Hematopoietic multipotent progenitor cell treated with erythropoietin and hydrocortisone succinate and interleukin-3 and kit ligand, for 6 days (in vitro differentiated cells): Measurements from ENCODE around the gene CST11.
A peak's percentile ranks its signal among the peaks of the same experiment; 100 is the strongest.

Experiments
- DNase-seq: peaks from one replicate; pipeline ENCODE4 v3.0.0-alpha.2; 2015

The CST11 gene

DNA sequence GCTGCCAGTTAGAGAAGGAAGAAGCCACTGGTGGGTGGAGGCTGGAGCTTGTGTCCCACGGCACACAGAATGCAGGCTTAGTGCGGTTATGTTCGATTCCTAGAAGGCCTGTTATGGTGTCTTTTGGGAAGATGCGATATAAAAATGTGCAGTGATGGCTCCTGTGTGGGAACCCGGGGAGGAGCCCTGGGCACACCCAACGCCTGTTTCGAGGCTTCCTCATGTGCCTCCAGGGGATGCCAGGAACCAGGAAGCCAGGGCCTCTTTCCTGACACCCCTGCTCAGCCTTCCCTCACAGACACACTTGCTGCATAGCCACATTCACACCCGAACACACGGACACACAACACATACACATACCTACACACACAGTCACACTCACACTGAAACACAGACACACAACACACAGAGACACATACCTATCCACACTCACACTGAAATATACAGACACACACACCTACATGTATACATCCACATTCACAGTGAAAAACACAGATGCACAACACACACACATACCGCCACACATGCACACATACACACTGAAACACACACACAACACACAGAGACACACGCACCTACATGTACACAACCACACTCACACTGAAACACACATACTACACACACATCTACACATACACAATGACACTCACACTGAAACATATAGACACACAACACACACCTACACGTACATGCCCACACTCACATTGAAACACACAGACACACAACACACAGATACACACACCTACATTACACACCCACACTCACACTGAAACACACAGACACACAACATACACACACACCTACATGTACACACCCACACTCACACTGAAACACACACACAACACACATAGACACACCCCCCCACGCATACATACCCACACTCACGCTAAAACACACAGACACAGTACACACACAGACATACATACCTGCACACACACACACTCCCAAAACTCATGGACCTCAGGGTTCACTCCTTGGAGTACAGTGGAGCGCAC is 1.2 kb upstream of the CST11 start:
- no peak for DNase-seq

DNA sequence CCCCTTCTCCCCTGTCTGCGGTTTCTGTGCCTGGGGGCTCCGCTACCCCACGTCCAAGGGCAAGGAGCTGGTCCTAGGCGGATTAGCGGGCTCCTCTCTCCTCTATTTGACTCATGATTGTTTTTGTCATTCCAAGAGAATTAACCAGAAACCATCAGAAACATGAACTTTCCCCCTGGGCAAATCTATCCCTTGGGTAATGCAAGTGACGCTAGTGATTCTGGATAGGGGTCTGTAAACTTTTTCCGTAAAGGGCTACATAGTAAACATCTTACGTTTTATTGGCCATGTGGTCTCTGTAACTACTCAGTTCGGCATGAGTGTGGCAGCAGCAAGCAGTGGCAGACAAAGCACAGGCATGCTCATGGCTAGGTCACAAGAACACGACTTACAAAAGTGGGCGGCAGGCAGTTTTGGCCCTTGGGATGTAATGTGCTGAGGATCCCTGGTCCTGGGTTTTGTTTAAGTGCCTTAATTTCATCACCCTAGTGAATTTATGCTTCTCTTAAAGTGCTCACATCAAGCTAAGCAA is 654 bp downstream of the CST11 start:
- no peak for DNase-seq

DNA sequence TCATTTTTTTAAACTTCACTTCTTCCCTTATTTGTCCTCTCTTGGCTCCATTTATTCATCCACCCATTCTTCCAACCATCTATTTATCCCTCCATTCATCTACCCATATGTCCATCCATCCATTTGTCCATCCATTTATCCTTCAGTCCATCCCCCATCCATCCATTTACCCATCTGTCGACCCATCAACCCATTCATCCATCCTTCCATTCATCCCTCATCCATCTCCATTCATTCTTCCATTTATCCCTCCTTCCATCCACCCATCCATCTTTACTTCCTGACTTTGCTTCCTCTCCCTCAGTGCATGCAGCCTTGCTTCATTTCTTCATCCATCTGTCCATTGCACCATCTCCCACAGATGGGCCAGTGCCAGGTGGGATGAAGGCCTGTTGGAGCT is 1.8 kb downstream of the CST11 start:
- DNase-seq, result no peak

DNA sequence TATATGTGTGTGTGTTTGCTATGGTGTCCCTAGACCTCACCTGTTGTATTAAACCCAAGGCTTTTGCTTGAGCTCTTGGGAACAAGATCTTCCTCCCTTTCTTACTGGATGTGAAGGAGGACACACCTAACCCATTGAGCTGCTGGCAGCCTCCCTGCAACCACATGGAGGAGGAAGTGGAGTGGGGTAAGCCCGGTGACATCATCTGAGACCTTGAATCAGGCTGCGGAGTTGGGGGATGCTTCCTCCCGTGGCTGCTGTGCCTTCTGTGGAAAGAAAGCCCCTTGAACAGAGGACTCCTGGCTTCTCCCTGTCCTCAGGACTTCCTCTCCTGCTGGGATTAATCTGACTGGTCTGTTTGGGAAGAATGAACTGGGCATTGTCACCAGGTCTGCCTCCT is 3.3 kb downstream of the CST11 start:
- peak; percentile 21 for DNase-seq

DNA sequence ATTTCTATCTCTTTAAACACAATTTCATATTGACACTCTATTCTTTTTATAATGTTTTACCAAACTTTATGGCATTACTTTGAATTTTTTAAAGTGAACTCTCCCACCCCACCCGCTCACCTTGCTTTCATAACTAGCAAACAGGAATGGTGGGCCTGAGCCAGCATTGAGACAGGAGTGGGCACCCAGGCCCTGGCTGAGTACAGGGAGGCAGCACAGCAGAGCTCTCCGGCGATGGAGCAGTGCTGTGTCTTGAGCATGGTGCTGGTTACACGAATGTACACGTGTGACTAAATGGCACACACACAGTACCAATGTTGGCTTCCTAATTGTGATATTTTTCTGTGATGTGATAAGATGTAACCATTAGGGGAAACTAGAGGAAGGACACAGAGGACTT is 4.5 kb downstream of the CST11 start:
- DNase-seq, result no peak

DNA sequence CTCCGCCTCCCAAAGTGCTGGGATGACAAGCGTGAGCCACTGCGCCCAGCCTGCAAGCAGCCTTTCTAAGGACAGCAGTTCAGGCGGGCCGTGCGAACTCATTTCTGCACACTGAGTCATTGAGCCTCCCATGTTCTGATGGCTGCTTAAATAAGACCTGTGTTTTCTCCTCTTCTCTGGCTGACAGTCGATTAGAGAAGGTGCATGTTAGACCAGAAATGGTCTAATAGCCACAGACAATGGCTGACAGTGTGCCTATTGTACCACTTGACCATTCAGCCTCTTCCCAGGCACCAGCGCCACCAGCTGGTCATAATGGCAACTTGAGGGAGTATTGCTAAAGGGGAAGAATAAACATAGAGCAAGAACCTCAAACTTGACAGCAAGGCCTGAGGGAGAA is 6.2 kb downstream of the CST11 start:
- peak; percentile 71 for DNase-seq

DNA sequence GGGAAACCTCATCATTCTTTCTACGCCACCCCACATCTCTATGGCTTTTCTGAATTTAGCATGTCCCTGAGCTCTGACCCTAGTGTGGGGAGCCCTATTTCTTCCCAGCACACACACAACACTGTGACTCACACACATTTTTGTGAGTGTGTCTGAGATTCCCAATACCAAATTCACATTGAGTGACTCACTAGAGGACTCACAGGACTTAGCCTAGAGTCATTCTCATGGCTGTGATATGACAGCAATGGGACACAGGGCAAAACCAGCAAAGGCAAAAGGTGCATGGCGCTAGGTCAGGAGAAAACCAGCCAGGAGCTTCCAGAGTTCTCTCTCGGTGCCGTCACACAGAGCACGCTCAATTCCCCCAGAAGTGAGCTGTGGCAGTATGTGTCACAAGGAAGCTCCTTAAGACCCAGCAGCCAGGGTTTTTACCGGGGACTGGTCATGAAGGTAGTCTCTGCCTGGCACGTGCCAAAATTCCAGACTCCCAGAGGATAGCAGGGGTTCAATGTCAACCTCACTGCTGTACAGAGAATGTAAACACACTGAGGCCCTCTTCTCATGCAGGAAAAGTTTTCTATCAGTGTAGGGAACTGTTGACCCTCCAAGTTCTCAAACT is 7.0 kb downstream of the CST11 start:
- no peak for DNase-seq

DNA sequence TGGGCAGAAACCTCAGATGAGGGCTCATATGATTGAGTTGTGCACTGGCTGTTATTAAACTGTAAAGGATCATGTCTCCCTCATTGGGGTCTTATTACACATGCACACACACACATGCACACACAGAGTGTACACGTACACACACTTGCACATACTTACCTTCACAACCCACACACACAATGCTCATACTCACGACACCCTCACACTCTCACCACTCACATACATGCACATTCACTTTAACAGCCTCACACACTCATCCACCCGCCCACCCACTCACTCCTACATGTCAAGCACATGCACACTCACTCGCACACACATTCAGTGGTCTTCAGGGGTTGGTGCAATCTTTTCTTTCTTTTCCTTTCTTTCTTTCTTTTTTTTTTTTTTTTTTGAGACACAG is 7.8 kb downstream of the CST11 start:
- no peak for DNase-seq

DNA sequence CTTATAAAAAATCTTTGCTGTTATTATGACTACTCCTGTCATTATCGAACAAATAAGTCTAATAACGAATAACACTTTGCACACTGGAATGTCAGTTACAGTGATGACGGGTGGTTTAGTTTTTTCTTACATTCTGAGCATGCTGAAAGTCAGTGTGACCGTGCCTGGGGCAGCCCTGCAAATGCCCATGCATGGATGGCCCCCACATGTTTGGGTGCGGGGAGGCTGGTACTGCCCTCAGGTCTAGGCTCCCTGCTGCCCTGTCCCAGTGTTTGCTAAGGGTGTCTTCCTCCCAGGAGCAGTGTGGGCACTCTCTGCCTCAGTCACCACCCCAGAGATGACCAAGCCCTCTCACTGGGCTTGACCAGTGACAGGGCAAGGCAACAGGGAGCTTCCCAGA is 10.2 kb downstream of the CST11 start:
- DNase-seq, result no peak

DNA sequence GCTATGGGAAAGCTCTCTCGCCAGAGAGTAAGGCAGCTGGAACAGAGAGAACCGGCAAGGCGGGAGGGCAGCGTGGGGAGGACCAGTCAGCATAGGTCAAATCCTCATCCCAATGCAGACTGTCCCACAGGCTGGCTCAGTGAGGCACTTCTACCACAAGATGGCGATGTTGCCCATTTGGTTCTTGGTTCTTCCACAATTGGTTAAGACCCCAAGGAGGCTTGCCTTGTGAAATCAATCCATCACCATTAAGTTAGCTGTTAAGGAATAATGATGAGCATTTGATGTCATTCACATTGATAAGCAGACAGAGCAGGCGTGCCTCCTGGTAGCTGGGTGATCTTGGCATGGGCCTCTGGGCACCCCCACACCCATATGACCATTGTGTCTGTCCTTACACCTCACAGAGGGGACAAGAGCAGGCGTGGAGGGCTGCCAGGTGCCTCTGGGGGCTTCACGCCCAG is 10.8 kb downstream of the CST11 start:
- DNase-seq, result peak; percentile 88

DNA sequence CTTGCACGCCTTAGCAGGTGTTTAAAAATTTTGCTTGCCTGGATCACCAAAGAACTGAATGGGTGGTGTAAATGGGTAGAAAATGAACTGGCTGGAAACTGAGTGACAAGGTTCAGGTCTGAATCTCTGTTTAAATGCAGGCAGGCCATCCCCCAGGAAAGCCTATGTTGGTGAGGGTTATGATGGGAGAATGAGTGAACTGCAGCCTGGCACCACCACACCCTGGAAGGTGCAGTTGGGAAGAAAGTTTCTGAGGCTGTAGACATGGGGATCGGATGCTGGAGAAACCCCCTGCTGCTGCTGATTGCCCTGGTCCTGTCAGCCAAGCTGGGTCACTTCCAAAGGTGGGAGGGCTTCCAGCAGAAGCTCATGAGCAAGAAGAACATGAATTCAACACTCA is 12.7 kb downstream of the CST11 start:
- no peak for DNase-seq

DNA sequence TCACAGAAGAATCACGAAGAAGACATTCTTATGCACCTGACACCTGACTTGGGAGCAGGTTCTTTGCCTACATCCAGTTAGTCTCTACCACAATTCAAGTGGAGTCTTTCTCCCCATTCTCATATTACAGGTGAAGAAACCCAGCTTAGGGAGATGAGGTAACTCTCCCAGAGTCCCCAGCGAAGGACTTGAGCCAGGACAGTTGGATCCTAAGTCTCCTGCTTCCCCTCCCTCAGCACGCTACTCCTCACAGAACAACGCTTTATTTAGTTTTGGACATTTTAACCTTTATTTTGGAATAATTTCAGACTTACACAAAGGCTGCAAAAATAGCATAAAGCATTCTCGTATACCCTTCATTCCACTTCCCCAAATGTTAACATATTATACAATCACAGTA is 14.0 kb downstream of the CST11 start:
- no peak for DNase-seq

DNA sequence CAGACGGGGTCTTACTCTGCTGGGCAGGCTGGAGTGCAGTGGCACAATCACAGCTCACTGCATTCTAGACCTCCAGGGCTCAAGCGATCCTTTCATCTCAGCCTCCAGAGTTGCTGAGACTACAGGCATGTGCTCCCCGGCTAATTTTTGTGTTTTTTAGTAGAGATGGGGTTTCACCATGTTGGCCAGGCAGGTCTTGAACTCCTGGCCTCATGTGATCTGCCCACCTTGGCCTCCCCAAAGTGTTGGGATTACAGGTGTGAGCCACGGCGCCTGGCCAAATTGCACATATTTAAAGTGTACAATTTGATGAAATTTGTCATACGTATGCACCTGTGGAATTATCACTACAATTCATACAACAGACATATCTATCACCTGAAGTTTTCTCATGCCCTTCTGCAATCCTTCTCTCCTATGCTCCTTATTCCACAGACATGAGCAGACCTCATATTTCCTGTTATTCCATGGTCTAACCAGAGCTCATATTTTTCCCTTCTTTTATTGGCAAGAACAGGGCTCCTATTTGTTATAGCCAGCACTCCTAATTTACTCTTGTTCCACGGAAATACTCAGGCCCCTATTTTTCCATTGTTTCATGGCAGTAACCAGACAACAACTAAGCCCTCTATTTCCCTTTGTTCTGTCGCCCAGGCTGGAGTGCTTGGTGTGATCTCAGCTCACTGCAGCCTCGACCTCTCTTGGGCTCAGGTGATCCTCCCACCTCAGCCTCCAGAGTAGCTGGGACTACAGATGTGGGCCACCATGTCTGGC is 15.4 kb downstream of the CST11 start:
- DNase-seq, result no peak

DNA sequence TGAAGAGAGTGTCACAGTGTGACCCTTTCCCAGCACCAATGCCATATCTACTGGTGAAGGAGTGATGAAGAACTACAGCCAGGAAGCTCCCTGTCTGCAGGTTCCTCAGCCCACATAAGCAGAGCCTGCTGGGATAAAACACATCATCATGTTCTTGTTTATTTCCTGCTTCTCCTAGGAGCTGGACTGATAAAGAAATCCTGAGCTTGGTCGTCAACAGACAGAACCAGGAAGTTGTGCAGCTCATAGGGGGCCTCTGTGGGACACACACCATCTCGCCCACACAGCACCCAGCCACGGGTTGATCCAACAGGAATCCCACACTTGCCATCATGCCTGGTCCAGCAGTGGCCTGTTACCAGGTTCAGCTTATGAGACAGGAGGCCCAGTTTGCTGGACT is 16.0 kb downstream of the CST11 start:
- no peak for DNase-seq

DNA sequence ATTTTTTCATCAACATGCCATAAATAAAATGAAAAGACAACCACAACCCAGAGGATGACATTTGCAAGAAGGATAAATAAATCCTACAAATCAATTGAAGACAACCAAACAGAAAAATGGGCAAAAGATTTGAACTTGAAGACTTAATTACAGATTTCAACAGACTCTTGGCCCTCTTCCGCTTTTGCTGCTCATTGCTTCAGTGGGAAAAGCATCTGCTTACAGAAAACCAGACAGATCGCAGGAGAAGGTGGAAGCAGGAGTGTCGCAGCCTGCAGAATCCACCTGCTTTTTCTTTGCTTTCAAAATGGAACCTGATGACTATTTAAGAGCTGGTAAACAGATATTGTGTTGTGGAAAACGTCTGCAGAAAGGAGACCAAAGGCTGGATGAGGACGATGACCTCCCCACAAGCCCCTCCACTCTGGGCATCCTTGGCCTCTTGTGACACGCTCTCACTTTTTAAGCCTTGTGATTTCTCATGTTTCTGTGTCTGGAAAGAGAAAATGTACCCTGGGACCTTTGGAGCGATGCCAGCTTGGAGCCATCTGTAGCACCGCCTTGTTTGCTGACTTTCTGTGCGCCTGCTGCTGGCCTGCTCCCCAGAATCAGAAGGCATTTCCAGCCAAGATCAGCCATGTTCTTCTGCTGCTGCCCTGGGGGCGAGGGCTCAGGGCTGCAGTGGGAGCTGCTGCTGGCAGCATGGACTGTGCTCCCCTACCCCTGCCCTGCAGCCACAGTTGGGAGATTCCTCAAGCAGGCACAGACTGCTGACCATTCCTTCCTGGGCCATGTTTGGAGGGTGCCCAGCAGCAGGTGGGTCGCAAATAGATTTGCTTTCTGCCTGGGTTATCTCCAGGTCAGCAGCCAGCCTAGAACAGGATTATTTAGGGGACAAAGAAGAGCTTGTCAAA is 16.8 kb downstream of the CST11 start:
- DNase-seq, result no peak

DNA sequence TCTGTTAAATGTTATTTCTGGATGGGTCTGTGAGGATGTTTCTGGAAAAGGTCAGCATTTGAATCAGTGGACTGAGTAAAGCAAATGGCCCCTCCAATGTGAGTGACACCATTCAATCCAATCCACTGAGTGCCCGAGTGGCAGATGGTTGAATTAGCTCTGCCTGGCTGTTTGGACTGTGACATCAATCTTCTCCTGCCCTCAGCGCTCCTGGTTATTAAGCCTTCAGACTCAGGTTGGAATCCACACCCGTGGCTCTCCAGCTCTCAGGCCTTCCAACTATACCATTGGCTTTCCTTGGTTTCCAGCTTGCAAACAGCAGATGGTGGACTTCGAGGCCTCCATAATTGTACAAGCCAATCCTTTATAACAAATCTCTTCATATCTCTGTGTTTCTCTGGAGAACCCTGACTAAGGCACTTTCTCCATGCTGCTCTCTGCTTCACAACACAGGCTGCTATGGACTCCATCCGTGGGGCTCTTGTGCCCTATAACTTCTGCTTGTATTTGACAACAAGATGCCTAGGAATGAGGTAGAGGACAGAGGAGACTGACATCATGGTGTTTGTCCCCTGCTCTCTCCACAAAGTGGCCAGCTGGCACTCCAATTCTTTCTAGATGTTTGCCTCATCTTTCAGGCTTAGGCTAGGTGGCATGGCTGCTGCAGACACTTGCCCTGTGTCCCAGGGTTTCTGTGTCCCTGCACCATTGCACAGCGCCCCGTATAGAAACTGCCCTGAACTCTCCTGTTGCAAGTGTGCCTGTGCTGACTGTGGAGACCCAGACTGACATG is 18.0 kb downstream of the CST11 start:
- no peak for DNase-seq

DNA sequence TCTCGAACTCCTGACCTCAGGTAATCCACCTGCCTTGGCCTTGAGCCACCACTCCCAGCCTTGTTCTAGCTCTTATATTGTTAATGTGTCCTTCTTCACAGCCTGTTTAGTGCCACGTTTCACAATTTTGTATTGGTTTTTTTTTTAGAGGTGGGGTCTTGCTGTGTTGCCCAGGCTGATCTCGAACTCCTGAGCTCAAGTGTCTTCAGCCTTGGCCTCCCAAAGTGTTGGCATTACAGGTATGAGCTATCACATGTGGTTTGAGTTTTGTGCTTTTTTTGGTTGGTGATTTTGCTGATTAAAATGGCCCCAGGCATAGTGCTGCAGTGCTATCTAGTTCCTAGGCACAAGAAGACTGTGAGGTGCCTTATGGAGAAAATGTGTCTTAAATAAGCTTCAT is 19.0 kb downstream of the CST11 start:
- no peak for DNase-seq

DNA sequence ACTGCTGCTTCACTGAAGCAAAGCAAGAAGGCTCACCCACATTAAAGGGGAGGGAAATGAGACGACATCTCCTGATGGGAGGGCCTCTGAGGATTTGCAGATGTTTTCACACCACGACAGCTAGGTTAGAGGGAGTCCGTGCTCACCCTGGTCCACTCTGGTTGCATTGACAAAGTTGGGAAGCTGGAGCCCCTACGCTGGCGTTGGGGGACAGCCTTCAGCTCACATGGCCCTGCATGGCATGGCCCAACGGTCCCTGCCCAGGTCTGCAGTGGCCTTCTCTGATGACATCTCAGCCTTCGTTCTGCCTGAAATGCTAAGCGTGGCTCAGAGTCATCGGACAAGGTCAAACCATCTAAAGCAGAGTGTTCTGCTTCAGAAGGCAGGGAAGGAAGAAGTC is 27.5 kb downstream of the CST11 start:
- no peak for DNase-seq

DNA sequence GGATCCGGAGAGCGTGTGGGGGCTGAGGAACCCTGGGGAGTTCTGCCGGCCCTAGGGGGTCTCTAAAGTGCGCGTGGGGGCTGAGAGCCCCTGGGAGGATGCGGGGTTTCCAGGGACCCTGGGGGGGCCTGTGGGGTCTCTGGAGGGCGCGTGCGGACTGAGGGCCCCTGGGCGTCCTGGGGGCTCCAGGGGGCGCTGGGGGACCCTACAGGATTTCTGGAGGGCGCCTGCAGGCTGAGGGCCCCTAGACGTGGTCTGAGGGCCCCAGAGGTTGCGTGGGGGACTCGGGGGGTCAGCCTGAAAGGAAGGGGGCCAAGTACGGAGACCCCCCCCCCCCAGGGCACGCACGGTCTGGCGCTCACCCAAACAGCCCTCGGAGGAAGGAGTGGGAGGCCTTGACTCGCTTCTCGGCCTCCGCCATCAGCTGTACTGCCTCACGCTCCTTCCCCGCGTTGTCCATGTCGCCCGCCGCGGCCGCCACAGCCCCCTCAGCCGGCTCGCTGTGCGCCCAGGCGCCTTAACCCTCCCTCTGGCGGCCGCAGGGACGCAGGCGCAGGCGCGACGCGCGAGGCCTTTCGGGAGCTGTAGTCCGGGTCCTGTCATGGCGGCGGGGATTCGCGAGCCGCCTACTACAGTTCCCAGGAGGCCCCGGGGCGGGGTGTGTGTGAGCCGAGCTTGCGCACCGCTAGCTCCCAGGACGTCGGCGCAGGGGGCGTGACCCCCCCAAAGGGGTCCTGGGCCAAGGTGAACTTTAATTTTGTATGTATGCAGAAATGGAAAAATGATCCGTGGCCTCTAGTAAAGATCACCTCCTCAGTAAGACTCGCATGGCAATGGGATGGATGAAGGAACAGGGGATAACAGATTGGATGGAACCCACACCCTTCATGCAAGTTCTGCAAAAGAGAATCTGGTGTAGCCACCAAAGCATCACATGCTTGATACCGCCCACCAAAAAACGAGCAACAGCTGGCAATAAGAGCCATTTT is 31.4 kb downstream of the CST11 start, which contains the start of gene NAPB:
Gene NAPB, minus strand, starts transcription at position 546 of the 989 bp plus-strand sequence. Its CDS starts 86 bp downstream, at position 460.
- peak; percentile 97 for DNase-seq
